HEK293 (cell line): ENCODE results near the gene PLCD4.
A peak's percentile ranks its signal among the peaks of the same experiment; 100 is the strongest.

Source experiments
- GLIS1 ChIP-seq: fragments of 450-650 bp; formaldehyde crosslinking; IDR thresholded peaks from 2 replicates; pipeline ENCODE4 v1.5.1; 2016; ENCODE audit warnings: missing biosample characterization, missing genetic modification characterization
- SCRT2 ChIP-seq: fragments of 450-650 bp; formaldehyde crosslinking; IDR thresholded peaks from 2 replicates; pipeline ENCODE4 v1.5.1; 2016; ENCODE audit warnings: missing biosample characterization, missing genetic modification characterization
- SP2 ChIP-seq: fragments of 450-650 bp; formaldehyde crosslinking; IDR thresholded peaks from 2 replicates; pipeline ENCODE4 v1.5.1; 2016; ENCODE audit warnings: missing biosample characterization, missing genetic modification characterization
- WT1 ChIP-seq: fragments of 450-650 bp; formaldehyde crosslinking; IDR thresholded peaks from 2 replicates; pipeline ENCODE4 v1.5.1; 2016; ENCODE audit warnings: missing biosample characterization, missing genetic modification characterization
- ZBTB7A ChIP-seq: fragments of 450-650 bp; formaldehyde crosslinking; IDR thresholded peaks from 2 replicates; pipeline ENCODE4 v1.5.1; 2016; ENCODE audit warnings: low read depth, missing biosample characterization, missing genetic modification characterization
- ZFHX2 ChIP-seq: fragments of 450-650 bp; formaldehyde crosslinking; conservative IDR thresholded peaks from 2 replicates; pipeline ENCODE4 v1.5.1; 2016; ENCODE audit warnings: missing biosample characterization, missing genetic modification characterization
- ZNF155 ChIP-seq: fragments of 450-650 bp; formaldehyde crosslinking; IDR thresholded peaks from 2 replicates; pipeline ENCODE4 v1.5.1; 2016; ENCODE audit warnings: missing biosample characterization, missing genetic modification characterization
- ZNF16 ChIP-seq: fragments of 450-650 bp; formaldehyde crosslinking; IDR thresholded peaks from 2 replicates; pipeline ENCODE4 v1.5.1; 2016; ENCODE audit warnings: low read depth, missing biosample characterization, missing genetic modification characterization
- ZNF175 ChIP-seq: fragments of 450-650 bp; formaldehyde crosslinking; IDR thresholded peaks from 2 replicates; pipeline ENCODE4 v1.5.1; 2016; ENCODE audit warnings: missing biosample characterization, missing genetic modification characterization
- ZNF221 ChIP-seq: fragments of 450-650 bp; formaldehyde crosslinking; IDR thresholded peaks from 2 replicates; pipeline ENCODE4 v1.5.1; 2017; ENCODE audit warnings: missing biosample characterization, missing genetic modification characterization, borderline replicate concordance
- ZNF223 ChIP-seq: fragments of 450-650 bp; formaldehyde crosslinking; IDR thresholded peaks from 2 replicates; pipeline ENCODE4 v1.5.1; 2016; ENCODE audit warnings: missing biosample characterization, missing genetic modification characterization
- ZNF24 ChIP-seq: fragments of 450-650 bp; formaldehyde crosslinking; IDR thresholded peaks from 2 replicates; pipeline ENCODE4 v1.5.1; 2016; ENCODE audit warnings: missing biosample characterization, missing genetic modification characterization
- ZNF292 ChIP-seq: fragments of 450-650 bp; formaldehyde crosslinking; IDR thresholded peaks from 2 replicates; pipeline ENCODE4 v1.5.1; 2016; ENCODE audit warnings: low read depth, missing biosample characterization, missing genetic modification characterization, borderline replicate concordance
- ZNF366 ChIP-seq: fragments of 450-650 bp; formaldehyde crosslinking; conservative IDR thresholded peaks from 2 replicates; pipeline ENCODE4 v1.5.1; 2016; ENCODE audit warnings: missing biosample characterization, missing genetic modification characterization
- ZNF37A ChIP-seq: fragments of 450-650 bp; IDR thresholded peaks from 2 replicates; pipeline ENCODE4 v1.5.1; 2018; ENCODE audit warnings: missing biosample characterization, missing genetic modification characterization
- ZNF391 ChIP-seq: fragments of 450-650 bp; formaldehyde crosslinking; IDR thresholded peaks from 2 replicates; pipeline ENCODE4 v1.5.1; 2016; ENCODE audit warnings: low read depth, missing biosample characterization, missing genetic modification characterization, borderline replicate concordance
- ZNF404 ChIP-seq: fragments of 450-650 bp; formaldehyde crosslinking; IDR thresholded peaks from 2 replicates; pipeline ENCODE4 v1.5.1; 2017; ENCODE audit warnings: missing biosample characterization, missing genetic modification characterization
- ZNF548 ChIP-seq: fragments of 450-650 bp; formaldehyde crosslinking; IDR thresholded peaks from 2 replicates; pipeline ENCODE4 v1.5.1; 2016; ENCODE audit warnings: missing biosample characterization, missing genetic modification characterization
- ZNF768 ChIP-seq: fragments of 450-650 bp; formaldehyde crosslinking; IDR thresholded peaks from 2 replicates; pipeline ENCODE4 v1.5.1; 2018; ENCODE audit warnings: missing biosample characterization, mild to moderate bottlenecking, missing genetic modification characterization
- ZNF785 ChIP-seq: fragments of 450-650 bp; formaldehyde crosslinking; IDR thresholded peaks from 2 replicates; pipeline ENCODE4 v1.5.1; 2016; ENCODE audit warnings: missing biosample characterization, missing genetic modification characterization
- ZSCAN30 ChIP-seq: fragments of 450-650 bp; IDR thresholded peaks from 2 replicates; pipeline ENCODE4 v1.5.1; 2018; ENCODE audit warnings: missing biosample characterization, mild to moderate bottlenecking, missing genetic modification characterization, moderate library complexity
- TF ChIP-seq, protein P1 (sequence below): fragments of 450-650 bp; formaldehyde crosslinking; IDR thresholded peaks from 2 replicates; pipeline ENCODE4 v1.5.1; 2017; ENCODE audit warnings: missing biosample characterization, missing genetic modification characterization
- TF ChIP-seq, protein P2 (sequence below): fragments of 450-650 bp; formaldehyde crosslinking; IDR thresholded peaks from 2 replicates; pipeline ENCODE4 v1.5.1; 2016; ENCODE audit warnings: missing biosample characterization, missing genetic modification characterization
- TF ChIP-seq, protein P3 (sequence below): fragments of 450-650 bp; formaldehyde crosslinking; IDR thresholded peaks from 2 replicates; pipeline ENCODE4 v1.5.1; 2016; ENCODE audit warnings: missing biosample characterization, missing genetic modification characterization
- TF ChIP-seq, protein P4 (sequence below): fragments of 450-650 bp; formaldehyde crosslinking; IDR thresholded peaks from 2 replicates; pipeline ENCODE4 v1.5.1; 2016; ENCODE audit warnings: missing biosample characterization, missing genetic modification characterization
- TF ChIP-seq, protein P5 (sequence below): fragments of 450-650 bp; formaldehyde crosslinking; IDR thresholded peaks from 2 replicates; pipeline ENCODE4 v1.5.1; 2016; ENCODE audit warnings: missing biosample characterization, missing genetic modification characterization
- TF ChIP-seq, protein P6 (sequence below): fragments of 450-650 bp; formaldehyde crosslinking; IDR thresholded peaks from 2 replicates; pipeline ENCODE4 v1.5.1; 2016; ENCODE audit warnings: missing biosample characterization, missing genetic modification characterization

Gene PLCD4

DNA sequence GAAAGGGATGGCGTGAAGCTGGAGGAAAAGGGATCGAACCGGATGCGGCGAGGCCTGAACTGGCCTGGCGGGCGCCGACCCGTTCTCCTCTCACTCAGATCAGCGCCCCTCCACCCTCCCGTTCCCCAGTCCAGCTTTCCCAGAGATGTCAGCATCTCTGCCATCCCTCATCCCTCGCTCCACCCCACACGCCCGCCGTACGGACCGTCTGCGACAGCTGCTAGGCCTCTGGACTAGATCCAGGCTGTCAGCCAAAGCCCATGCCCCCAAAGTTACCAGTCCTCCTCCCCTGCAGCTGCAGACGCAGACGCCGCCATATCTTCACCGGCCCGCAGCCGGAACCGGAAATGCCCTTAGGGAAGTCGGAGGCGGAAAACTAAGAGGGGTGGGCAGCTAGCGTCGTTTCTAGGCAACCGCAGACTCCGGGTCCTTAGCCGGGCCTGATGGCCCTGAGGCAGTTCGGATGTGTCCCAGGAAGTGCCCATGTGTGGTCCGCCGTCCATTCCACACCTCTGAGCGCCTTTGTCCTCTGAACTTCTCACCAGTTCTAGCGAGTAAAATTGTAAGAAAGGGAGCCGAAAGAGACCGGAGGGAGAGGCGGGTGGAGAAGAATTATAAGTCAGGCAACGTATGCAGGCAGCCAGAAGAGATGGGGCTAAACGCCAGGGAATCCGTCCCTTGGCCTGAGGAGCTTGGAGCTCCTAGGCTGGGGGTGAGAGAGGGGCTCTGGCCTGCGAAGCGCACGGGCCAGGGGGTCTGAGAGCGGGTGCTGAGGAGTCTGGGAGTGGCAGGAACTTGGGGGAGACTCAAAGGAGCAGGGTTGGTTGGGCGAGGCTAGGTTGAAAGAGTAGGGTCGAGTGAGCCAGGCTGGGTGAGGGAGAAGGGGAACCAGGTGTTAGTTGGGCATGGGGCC is 64.2 kb downstream of the PLCD4 start, which contains the start of the genes RNF25 and STK36 (continued):
- no peak for TF ChIP-seq ZNF548
- peak; percentile 69 for TF ChIP-seq ZNF366 (tag by site-specific recombination)
- no peak for TF ChIP-seq ZNF768
- peak; percentile 24; the same call in 1 of the 2 replicates for TF ChIP-seq ZFHX2 (tag by site-specific recombination)
- TF ChIP-seq WT1, result no peak
- TF ChIP-seq ZNF404 (tag by site-specific recombination), result no peak
- no peak for TF ChIP-seq ZNF16 (tag by site-specific recombination)
- TF ChIP-seq, protein P1, sequence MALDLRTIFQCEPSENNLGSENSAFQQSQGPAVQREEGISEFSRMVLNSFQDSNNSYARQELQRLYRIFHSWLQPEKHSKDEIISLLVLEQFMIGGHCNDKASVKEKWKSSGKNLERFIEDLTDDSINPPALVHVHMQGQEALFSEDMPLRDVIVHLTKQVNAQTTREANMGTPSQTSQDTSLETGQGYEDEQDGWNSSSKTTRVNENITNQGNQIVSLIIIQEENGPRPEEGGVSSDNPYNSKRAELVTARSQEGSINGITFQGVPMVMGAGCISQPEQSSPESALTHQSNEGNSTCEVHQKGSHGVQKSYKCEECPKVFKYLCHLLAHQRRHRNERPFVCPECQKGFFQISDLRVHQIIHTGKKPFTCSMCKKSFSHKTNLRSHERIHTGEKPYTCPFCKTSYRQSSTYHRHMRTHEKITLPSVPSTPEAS, result no peak
- TF ChIP-seq ZNF223 (tag by site-specific recombination), result no peak
- TF ChIP-seq ZNF37A (tag by site-specific recombination), result no peak
- TF ChIP-seq SCRT2 (tag by site-specific recombination), result no peak
- TF ChIP-seq, protein P2, sequence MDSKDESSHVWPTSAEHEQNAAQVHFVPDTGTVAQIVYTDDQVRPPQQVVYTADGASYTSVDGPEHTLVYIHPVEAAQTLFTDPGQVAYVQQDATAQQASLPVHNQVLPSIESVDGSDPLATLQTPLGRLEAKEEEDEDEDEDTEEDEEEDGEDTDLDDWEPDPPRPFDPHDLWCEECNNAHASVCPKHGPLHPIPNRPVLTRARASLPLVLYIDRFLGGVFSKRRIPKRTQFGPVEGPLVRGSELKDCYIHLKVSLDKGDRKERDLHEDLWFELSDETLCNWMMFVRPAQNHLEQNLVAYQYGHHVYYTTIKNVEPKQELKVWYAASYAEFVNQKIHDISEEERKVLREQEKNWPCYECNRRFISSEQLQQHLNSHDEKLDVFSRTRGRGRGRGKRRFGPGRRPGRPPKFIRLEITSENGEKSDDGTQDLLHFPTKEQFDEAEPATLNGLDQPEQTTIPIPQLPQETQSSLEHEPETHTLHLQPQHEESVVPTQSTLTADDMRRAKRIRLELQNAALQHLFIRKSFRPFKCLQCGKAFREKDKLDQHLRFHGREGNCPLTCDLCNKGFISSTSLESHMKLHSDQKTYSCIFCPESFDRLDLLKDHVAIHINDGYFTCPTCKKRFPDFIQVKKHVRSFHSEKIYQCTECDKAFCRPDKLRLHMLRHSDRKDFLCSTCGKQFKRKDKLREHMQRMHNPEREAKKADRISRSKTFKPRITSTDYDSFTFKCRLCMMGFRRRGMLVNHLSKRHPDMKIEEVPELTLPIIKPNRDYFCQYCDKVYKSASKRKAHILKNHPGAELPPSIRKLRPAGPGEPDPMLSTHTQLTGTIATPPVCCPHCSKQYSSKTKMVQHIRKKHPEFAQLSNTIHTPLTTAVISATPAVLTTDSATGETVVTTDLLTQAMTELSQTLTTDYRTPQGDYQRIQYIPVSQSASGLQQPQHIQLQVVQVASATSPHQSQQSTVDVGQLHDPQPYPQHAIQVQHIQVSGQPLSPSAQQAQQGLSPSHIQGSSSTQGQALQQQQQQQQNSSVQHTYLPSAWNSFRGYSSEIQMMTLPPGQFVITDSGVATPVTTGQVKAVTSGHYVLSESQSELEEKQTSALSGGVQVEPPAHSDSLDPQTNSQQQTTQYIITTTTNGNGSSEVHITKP (tag by site-specific recombination), result peak; percentile 96
- no peak for TF ChIP-seq ZSCAN30 (tag by site-specific recombination)
- TF ChIP-seq ZNF24 (tag by site-specific recombination), result peak; percentile 24; the same call in 1 of the 2 replicates
- no peak for TF ChIP-seq ZNF175
- TF ChIP-seq ZNF391 (tag by site-specific recombination), result 0 out of 2 replicates have a peak, but pooled peaks have one; percentile 50
- TF ChIP-seq, protein P3, sequence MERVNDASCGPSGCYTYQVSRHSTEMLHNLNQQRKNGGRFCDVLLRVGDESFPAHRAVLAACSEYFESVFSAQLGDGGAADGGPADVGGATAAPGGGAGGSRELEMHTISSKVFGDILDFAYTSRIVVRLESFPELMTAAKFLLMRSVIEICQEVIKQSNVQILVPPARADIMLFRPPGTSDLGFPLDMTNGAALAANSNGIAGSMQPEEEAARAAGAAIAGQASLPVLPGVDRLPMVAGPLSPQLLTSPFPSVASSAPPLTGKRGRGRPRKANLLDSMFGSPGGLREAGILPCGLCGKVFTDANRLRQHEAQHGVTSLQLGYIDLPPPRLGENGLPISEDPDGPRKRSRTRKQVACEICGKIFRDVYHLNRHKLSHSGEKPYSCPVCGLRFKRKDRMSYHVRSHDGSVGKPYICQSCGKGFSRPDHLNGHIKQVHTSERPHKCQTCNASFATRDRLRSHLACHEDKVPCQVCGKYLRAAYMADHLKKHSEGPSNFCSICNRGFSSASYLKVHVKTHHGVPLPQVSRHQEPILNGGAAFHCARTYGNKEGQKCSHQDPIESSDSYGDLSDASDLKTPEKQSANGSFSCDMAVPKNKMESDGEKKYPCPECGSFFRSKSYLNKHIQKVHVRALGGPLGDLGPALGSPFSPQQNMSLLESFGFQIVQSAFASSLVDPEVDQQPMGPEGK (tag by site-specific recombination), result peak; percentile 69
- no peak for TF ChIP-seq ZBTB7A
- no peak for TF ChIP-seq ZNF221 (tag by site-specific recombination)
- TF ChIP-seq, protein P4, sequence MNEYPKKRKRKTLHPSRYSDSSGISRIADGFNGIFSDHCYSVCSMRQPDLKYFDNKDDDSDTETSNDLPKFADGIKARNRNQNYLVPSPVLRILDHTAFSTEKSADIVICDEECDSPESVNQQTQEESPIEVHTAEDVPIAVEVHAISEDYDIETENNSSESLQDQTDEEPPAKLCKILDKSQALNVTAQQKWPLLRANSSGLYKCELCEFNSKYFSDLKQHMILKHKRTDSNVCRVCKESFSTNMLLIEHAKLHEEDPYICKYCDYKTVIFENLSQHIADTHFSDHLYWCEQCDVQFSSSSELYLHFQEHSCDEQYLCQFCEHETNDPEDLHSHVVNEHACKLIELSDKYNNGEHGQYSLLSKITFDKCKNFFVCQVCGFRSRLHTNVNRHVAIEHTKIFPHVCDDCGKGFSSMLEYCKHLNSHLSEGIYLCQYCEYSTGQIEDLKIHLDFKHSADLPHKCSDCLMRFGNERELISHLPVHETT (tag by site-specific recombination), result 0 out of 2 replicates have a peak, but pooled peaks have one; percentile 39
- TF ChIP-seq ZNF292 (tag by site-specific recombination), result no peak
- no peak for TF ChIP-seq ZNF155 (tag by site-specific recombination)
- TF ChIP-seq GLIS1 (tag by site-specific recombination), result peak; percentile 18; the same call in 1 of the 2 replicates
- TF ChIP-seq, protein P5, sequence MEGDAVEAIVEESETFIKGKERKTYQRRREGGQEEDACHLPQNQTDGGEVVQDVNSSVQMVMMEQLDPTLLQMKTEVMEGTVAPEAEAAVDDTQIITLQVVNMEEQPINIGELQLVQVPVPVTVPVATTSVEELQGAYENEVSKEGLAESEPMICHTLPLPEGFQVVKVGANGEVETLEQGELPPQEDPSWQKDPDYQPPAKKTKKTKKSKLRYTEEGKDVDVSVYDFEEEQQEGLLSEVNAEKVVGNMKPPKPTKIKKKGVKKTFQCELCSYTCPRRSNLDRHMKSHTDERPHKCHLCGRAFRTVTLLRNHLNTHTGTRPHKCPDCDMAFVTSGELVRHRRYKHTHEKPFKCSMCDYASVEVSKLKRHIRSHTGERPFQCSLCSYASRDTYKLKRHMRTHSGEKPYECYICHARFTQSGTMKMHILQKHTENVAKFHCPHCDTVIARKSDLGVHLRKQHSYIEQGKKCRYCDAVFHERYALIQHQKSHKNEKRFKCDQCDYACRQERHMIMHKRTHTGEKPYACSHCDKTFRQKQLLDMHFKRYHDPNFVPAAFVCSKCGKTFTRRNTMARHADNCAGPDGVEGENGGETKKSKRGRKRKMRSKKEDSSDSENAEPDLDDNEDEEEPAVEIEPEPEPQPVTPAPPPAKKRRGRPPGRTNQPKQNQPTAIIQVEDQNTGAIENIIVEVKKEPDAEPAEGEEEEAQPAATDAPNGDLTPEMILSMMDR (tag by site-specific recombination), result peak; percentile 38; the same call in 1 of the 2 replicates
- TF ChIP-seq, protein P6, sequence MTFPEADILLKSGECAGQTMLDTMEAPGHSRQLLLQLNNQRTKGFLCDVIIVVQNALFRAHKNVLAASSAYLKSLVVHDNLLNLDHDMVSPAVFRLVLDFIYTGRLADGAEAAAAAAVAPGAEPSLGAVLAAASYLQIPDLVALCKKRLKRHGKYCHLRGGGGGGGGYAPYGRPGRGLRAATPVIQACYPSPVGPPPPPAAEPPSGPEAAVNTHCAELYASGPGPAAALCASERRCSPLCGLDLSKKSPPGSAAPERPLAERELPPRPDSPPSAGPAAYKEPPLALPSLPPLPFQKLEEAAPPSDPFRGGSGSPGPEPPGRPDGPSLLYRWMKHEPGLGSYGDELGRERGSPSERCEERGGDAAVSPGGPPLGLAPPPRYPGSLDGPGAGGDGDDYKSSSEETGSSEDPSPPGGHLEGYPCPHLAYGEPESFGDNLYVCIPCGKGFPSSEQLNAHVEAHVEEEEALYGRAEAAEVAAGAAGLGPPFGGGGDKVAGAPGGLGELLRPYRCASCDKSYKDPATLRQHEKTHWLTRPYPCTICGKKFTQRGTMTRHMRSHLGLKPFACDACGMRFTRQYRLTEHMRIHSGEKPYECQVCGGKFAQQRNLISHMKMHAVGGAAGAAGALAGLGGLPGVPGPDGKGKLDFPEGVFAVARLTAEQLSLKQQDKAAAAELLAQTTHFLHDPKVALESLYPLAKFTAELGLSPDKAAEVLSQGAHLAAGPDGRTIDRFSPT (tag by site-specific recombination), result no peak
- TF ChIP-seq ZNF785 (tag by site-specific recombination), result no peak
- TF ChIP-seq SP2 (tag by site-specific recombination), result peak; percentile 80
